GM10248 (cell line): ENCODE data around the gene TNIK.

Experiments
- CTCF ChIA-PET: fragments of 300-600 bp; sonication (Branson Sonifier 250); formaldehyde crosslinking; extraction: SDS; loops from one replicate; lab custom pipeline; 2021; ENCODE audit warnings: antibody characterized with exemption; lab: Yijun Ruan, JAX
- POLR2A ChIA-PET: fragments of 350-650 bp; sonication (Branson Sonifier 250); formaldehyde crosslinking; extraction: SDS; loops from one replicate; lab custom pipeline; 2020; ENCODE audit warnings: antibody characterized with exemption; lab: Yijun Ruan, JAX
- DNase-seq: peaks from one replicate; pipeline ENCODE4 v3.0.0; 2012; ENCODE audit errors: extremely low spot score
- CTCF ChIP-seq: IDR thresholded peaks from 2 replicates; pipeline ENCODE4 v1.5.1; 2012; ENCODE audit warnings: mild to moderate bottlenecking, low read depth; ENCODE audit errors: extremely low read depth, missing control alignments, control extremely low read depth

TNIK gene

GRCh38 chr3:171159024-171159821, 301.0 kb downstream of the TNIK start:
- ChIA-PET POLR2A (no interaction called here), CTCF (interaction anchor here (1.3 to 1.7 kb wide), 3 partner anchors 8 to 408 kb away, joined by 4 to 5 read pairs (median 4); no protein-coding TSS in a partner anchor)
- TF ChIP-seq CTCF = no peak
- DNase-seq = no peak

GRCh38 chr3:171157980-171158379, 302.2 kb downstream of the TNIK start:
- POLR2A ChIA-PET = no interaction called here
- no peak for DNase-seq
- no peak for TF ChIP-seq CTCF
- CTCF ChIA-PET = interaction anchor here (0.9 to 1.4 kb wide), 4 partner anchors 8 to 409 kb away, joined by 3 to 4 read pairs (median 4); no protein-coding TSS in a partner anchor

- ChIA-PET CTCF (interaction anchor here (1.4 kb wide), 2 partner anchors 9 to 15 kb away, joined by 3 to 4 read pairs; no protein-coding TSS in a partner anchor), POLR2A (no interaction called here)
- DNase-seq = no peak
- no peak for TF ChIP-seq CTCF
These were observed 302.9 kb downstream of the TNIK start for GRCh38 chr3:171157286-171157685.

- POLR2A ChIA-PET = no interaction called here
- CTCF ChIA-PET = interaction anchor here (1.4 kb wide), 1 partner anchor 14 kb away, joined by 4 read pairs; no protein-coding TSS in a partner anchor
- no peak for DNase-seq
- TF ChIP-seq CTCF = no peak
These were observed 303.7 kb downstream of the TNIK start for GRCh38 chr3:171156401-171157010.

- no peak for TF ChIP-seq CTCF
- ChIA-PET CTCF (interaction anchor here (1.1 to 1.3 kb wide), 3 partner anchors 8 to 33 kb away, joined by 3 to 9 read pairs (median 3); no protein-coding TSS in a partner anchor), POLR2A (no interaction called here)
- DNase-seq = no peak
These were observed 305.0 kb downstream of the TNIK start for GRCh38 chr3:171155122-171155700.

- POLR2A ChIA-PET = interaction anchor here (0.6 kb wide), 1 partner anchor 440 kb away, joined by 4 read pairs; no protein-coding TSS in a partner anchor
- TF ChIP-seq CTCF = no peak
- no peak for DNase-seq
- CTCF ChIA-PET = interaction anchor here (0.9 to 2.4 kb wide), 5 partner anchors 9 to 415 kb away, joined by 4 to 7 read pairs (median 5); no protein-coding TSS in a partner anchor
These were observed 309.3 kb downstream of the TNIK start for GRCh38 chr3:171150945-171151344.
